T-helper 1 cell (primary cell): Measurements from ENCODE around the gene ZMYM5.
"Not testable (repeated sequence)": the region's sequence is repeated elsewhere in the genome, so short reads cannot be mapped to it uniquely, and the experiment has no call there.

Source experiments
- DNase-seq, 5 donors: peaks; one replicate each; pipeline ENCODE4 v3.0.0-alpha.2; 2012 to 2020

ZMYM5 gene

GRCh38 chr13:19818223-19818842 lies 45.1 kb downstream of the ZMYM5 start:
- peak; percentile 3 to 23 (median 7) for DNase-seq

GRCh38 chr13:19817510-19818158 lies 45.8 kb downstream of the ZMYM5 start:
- no peak for DNase-seq

GRCh38 chr13:19817106-19817505 lies 46.3 kb downstream of the ZMYM5 start:
- no peak for DNase-seq

- not testable (repeated sequence) for DNase-seq
Observed at GRCh38 chr13:19815842-19816241, 47.6 kb downstream of the ZMYM5 start.

GRCh38 chr13:19810996-19811881 lies 52.2 kb downstream of the ZMYM5 start:
- no peak for DNase-seq

GRCh38 chr13:19810151-19810550 lies 53.3 kb downstream of the ZMYM5 start:
- no peak for DNase-seq

GRCh38 chr13:19805765-19806164 lies 57.7 kb downstream of the ZMYM5 start:
- no peak for DNase-seq

GRCh38 chr13:19795956-19796355 lies 67.5 kb downstream of the ZMYM5 start:
- DNase-seq: no peak

- no peak for DNase-seq
Observed at GRCh38 chr13:19794631-19795030, 68.8 kb downstream of the ZMYM5 start.

- no peak for DNase-seq
Observed at GRCh38 chr13:19791953-19792537, 71.4 kb downstream of the ZMYM5 start.

- DNase-seq: peak; percentile 92 to 98 (median 93)
Observed at GRCh38 chr13:19782727-19783682, 80.4 kb downstream of the ZMYM5 start, which contains the start of gene PSPC1. PSPC1 (minus strand) TSS chr13:19782945; CDS start chr13:19782757, 188 bp downstream.

- peak; percentile 29 to 60 (median 43) for DNase-seq
Observed at GRCh38 chr13:19782049-19782726, 81.3 kb downstream of the ZMYM5 start.

- no peak for DNase-seq
Observed at GRCh38 chr13:19781526-19781925, 81.9 kb downstream of the ZMYM5 start.

- DNase-seq: peak in 1 of 5 donors; percentile 10
Observed at GRCh38 chr13:19780753-19781418, 82.6 kb downstream of the ZMYM5 start.
